ENCODE measurements around the gene RBM25.

The RBM25 gene

DNA sequence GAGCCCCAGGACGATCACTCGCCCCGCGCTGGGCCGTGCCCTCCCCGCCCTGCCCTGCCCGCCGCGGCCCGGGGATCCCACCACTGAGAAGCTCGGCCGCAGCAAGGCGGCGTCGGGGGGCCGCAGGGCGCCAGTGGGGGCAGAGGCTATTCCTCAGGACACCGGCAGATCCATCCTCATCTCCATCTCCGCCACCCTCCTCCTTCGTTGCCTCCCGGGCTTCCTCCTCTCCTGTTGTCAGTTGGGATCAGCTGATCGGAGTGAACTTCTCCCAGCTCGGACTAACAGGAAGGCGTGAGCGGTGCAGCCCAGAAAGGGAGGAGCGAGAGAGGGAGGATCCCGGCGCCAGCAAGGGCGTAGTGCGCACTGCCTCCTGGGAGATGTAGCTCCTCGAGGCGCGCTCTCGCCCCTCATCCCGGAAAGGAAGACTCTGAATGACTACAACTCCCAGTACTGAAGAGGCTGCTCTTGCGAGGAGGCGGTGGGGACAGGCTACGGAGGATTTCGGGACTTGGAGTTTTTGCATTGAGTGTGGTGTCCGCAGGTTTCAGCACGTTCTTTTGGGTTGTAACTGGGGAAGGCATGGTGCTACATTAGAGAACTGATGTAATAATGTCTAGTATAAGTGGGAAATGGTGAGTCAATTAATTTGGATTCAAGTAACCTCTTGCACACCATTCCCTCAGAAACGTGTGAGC lies 31.3 kb upstream of the RBM25 start, which contains the start of gene ZFYVE1 (continued):
- TF ChIP-seq BCL11A (tag by site-specific recombination; IDR thresholded peaks at IDR 0.05; ENCODE audit: low read depth) (no peak), ZNF660 (tag by site-specific recombination; IDR thresholded peaks at IDR 0.05) (no peak), IKZF3 (tag by site-specific recombination; IDR thresholded peaks at IDR 0.05) (peak; percentile 96), EGR2 (tag by site-specific recombination; IDR thresholded peaks at IDR 0.05; ENCODE audit: low read depth) (peak; percentile 80), ZNF423 (tag by site-specific recombination; IDR thresholded peaks at IDR 0.05) (no peak), ZBTB20 (tag by site-specific recombination; IDR thresholded peaks at IDR 0.05) (peak; percentile 87), ZNF776 (tag by site-specific recombination; IDR thresholded peaks at IDR 0.05; ENCODE audit: borderline replicate concordance) (no peak), ZNF112 (tag by site-specific recombination; IDR thresholded peaks at IDR 0.05) (no peak), ZEB2 (tag by site-specific recombination; IDR thresholded peaks at IDR 0.05) (no peak), ZNF623 (tag by site-specific recombination; IDR thresholded peaks at IDR 0.05) (no peak), ZNF248 (tag by site-specific recombination; IDR thresholded peaks at IDR 0.05) (no peak), ZNF140 (tag by site-specific recombination; IDR thresholded peaks at IDR 0.05) (no peak), ZBTB1 (tag by site-specific recombination; IDR thresholded peaks at IDR 0.05) (no peak), GLIS2 (tag by site-specific recombination; IDR thresholded peaks at IDR 0.05) (peak; percentile 42; the same call in 1 of the 2 replicates), ZNF830 (tag by site-specific recombination; IDR thresholded peaks at IDR 0.05; ENCODE audit: low read depth) (no peak), MEIS1 (CRISPR knock-in tag; IDR thresholded peaks at IDR 0.05; ENCODE audit: borderline replicate concordance) (no peak), ZNF221 (tag by site-specific recombination; IDR thresholded peaks at IDR 0.05; ENCODE audit: borderline replicate concordance) (no peak), ZBTB7A (tag by site-specific recombination; IDR thresholded peaks at IDR 0.05; ENCODE audit: low read depth) (no peak), KLF7 (tag by site-specific recombination; IDR thresholded peaks at IDR 0.05; ENCODE audit: borderline replicate concordance) (peak; percentile 96), ZNF350 (tag by site-specific recombination; IDR thresholded peaks at IDR 0.05) (no peak), TRIM28 (IDR thresholded peaks at IDR 0.05; ENCODE audit: borderline replicate concordance, low read length) (peak; percentile 86; the same call in 1 of the 2 replicates), ZXDB (tag by site-specific recombination; IDR thresholded peaks at IDR 0.05) (peak; percentile 95), SP2 (tag by site-specific recombination; IDR thresholded peaks at IDR 0.05) (peak; percentile 92), SP7 (tag by site-specific recombination; IDR thresholded peaks at IDR 0.05) (peak; percentile 48; the same call in 1 of the 2 replicates)
- TF ChIP-seq, protein P1, sequence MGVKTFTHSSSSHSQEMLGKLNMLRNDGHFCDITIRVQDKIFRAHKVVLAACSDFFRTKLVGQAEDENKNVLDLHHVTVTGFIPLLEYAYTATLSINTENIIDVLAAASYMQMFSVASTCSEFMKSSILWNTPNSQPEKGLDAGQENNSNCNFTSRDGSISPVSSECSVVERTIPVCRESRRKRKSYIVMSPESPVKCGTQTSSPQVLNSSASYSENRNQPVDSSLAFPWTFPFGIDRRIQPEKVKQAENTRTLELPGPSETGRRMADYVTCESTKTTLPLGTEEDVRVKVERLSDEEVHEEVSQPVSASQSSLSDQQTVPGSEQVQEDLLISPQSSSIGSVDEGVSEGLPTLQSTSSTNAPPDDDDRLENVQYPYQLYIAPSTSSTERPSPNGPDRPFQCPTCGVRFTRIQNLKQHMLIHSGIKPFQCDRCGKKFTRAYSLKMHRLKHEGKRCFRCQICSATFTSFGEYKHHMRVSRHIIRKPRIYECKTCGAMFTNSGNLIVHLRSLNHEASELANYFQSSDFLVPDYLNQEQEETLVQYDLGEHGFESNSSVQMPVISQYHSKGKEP (tag by site-specific recombination; IDR thresholded peaks at IDR 0.05), result no peak
- TF ChIP-seq, protein P2, sequence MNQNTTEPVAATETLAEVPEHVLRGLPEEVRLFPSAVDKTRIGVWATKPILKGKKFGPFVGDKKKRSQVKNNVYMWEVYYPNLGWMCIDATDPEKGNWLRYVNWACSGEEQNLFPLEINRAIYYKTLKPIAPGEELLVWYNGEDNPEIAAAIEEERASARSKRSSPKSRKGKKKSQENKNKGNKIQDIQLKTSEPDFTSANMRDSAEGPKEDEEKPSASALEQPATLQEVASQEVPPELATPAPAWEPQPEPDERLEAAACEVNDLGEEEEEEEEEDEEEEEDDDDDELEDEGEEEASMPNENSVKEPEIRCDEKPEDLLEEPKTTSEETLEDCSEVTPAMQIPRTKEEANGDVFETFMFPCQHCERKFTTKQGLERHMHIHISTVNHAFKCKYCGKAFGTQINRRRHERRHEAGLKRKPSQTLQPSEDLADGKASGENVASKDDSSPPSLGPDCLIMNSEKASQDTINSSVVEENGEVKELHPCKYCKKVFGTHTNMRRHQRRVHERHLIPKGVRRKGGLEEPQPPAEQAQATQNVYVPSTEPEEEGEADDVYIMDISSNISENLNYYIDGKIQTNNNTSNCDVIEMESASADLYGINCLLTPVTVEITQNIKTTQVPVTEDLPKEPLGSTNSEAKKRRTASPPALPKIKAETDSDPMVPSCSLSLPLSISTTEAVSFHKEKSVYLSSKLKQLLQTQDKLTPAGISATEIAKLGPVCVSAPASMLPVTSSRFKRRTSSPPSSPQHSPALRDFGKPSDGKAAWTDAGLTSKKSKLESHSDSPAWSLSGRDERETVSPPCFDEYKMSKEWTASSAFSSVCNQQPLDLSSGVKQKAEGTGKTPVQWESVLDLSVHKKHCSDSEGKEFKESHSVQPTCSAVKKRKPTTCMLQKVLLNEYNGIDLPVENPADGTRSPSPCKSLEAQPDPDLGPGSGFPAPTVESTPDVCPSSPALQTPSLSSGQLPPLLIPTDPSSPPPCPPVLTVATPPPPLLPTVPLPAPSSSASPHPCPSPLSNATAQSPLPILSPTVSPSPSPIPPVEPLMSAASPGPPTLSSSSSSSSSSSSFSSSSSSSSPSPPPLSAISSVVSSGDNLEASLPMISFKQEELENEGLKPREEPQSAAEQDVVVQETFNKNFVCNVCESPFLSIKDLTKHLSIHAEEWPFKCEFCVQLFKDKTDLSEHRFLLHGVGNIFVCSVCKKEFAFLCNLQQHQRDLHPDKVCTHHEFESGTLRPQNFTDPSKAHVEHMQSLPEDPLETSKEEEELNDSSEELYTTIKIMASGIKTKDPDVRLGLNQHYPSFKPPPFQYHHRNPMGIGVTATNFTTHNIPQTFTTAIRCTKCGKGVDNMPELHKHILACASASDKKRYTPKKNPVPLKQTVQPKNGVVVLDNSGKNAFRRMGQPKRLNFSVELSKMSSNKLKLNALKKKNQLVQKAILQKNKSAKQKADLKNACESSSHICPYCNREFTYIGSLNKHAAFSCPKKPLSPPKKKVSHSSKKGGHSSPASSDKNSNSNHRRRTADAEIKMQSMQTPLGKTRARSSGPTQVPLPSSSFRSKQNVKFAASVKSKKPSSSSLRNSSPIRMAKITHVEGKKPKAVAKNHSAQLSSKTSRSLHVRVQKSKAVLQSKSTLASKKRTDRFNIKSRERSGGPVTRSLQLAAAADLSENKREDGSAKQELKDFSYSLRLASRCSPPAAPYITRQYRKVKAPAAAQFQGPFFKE (tag by site-specific recombination; IDR thresholded peaks at IDR 0.05; ENCODE audit: borderline replicate concordance), result no peak
- TF ChIP-seq, protein P3, sequence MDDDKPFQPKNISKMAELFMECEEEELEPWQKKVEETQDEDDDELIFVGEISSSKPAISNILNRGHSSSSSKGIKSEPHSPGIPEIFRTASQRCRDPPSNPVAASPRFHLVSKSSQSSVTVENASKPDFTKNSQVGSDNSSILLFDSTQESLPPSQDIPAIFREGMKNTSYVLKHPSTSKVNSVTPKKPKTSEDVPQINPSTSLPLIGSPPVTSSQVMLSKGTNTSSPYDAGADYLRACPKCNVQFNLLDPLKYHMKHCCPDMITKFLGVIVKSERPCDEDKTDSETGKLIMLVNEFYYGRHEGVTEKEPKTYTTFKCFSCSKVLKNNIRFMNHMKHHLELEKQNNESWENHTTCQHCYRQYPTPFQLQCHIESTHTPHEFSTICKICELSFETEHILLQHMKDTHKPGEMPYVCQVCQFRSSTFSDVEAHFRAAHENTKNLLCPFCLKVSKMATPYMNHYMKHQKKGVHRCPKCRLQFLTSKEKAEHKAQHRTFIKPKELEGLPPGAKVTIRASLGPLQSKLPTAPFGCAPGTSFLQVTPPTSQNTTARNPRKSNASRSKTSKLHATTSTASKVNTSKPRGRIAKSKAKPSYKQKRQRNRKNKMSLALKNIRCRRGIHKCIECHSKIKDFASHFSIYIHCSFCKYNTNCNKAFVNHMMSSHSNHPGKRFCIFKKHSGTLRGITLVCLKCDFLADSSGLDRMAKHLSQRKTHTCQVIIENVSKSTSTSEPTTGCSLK (tag by site-specific recombination; IDR thresholded peaks at IDR 0.05), result no peak
- TF ChIP-seq, protein P4, sequence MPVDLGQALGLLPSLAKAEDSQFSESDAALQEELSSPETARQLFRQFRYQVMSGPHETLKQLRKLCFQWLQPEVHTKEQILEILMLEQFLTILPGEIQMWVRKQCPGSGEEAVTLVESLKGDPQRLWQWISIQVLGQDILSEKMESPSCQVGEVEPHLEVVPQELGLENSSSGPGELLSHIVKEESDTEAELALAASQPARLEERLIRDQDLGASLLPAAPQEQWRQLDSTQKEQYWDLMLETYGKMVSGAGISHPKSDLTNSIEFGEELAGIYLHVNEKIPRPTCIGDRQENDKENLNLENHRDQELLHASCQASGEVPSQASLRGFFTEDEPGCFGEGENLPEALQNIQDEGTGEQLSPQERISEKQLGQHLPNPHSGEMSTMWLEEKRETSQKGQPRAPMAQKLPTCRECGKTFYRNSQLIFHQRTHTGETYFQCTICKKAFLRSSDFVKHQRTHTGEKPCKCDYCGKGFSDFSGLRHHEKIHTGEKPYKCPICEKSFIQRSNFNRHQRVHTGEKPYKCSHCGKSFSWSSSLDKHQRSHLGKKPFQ (tag by site-specific recombination; IDR thresholded peaks at IDR 0.05), result peak; percentile 86
- TF ChIP-seq, protein P5, sequence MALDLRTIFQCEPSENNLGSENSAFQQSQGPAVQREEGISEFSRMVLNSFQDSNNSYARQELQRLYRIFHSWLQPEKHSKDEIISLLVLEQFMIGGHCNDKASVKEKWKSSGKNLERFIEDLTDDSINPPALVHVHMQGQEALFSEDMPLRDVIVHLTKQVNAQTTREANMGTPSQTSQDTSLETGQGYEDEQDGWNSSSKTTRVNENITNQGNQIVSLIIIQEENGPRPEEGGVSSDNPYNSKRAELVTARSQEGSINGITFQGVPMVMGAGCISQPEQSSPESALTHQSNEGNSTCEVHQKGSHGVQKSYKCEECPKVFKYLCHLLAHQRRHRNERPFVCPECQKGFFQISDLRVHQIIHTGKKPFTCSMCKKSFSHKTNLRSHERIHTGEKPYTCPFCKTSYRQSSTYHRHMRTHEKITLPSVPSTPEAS (tag by site-specific recombination; IDR thresholded peaks at IDR 0.05), result no peak

Measured in HEK293 (cell line).